ENCODE results near the gene CELA2B.
A peak's percentile ranks its signal among the peaks of the same experiment; 100 is the strongest.
"Not testable (repeated sequence)": the region's sequence is repeated elsewhere in the genome, so short reads cannot be mapped to it uniquely, and the experiment has no call there.

Gene CELA2B

DNA sequence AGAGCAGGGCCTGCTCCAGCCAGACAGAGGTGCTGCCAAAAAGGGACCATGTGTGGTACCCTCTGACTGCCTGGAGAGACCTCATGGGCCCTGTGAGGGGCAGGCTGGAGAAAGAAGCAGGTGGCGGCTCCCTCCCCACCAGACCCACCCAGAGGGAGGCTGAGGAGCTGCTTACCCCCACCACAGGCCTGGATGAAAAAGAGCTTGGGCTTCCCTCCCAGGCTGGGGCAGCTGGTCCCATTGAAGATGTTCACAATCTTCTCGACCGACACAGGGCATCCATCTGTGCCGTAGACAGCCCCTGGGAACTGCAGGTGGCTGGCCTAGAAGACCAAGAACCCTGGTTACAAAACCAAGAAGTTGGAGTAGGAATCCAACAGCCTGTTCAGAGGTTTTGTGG, 28.5 kb downstream of the CELA2B start:
- DNase-seq = no peak

- DNase-seq = no peak
Observed at GRCh38 chr1:15506831-15507230, 30.9 kb downstream of the CELA2B start.

DNA sequence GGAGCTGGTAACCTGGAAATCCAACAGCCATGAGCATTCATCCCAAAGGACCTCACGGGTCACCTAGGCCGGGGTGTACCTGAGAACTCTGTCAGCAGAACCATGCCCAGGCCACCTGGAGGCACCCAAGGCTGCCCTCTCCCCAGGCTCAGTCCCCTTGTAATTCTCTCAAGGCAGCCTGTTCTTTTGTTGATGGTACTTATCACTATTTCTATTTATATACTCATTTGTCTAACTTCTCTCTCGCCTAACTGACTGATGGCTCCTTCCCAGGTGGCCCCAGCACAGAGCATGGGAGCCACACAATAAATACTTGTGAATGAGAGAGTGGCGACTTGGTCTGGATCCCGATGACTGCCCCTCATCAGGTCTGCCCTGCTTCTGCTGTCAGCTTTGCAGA, 31.4 kb downstream of the CELA2B start:
- DNase-seq = no peak

DNA sequence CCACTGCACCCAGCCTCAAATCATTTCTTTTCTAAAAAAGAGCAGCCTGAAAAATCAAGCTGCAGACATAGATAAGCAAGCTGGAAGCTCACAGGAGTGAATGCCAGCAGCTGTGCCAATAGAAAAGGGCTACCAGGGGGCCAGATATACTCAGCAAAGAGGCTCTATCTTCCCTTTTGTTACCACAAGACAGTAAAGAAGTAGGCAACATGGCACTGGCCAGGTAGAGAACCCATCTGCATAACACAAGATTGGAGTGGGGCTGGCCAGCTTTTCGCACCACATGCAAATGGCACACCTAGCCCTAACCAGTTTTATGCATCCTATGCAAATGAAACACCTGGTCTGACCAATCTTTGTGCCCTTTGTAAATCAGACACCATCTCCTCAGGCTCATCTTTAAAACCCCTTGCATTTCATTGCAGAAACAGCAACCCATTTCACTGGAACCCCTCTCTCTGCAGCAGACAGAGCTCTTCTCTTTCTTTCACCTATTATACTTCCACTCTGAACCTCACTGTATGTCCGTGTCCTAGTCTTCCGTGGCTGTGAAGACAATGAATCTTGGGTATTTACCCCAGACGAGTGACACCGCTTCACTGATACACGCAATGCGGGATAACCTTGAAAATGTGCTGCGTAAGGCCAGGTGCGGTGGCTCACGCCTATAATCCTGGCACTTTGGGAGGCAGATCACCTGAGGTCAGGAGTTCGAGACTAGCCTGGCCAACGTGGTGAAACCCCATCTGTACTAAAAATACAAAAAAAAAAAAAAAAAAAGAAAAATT, 33.0 kb downstream of the CELA2B start:
- DNase-seq = no peak

- DNase-seq = no peak
Observed at GRCh38 chr1:15509586-15509985, 33.7 kb downstream of the CELA2B start.

DNA sequence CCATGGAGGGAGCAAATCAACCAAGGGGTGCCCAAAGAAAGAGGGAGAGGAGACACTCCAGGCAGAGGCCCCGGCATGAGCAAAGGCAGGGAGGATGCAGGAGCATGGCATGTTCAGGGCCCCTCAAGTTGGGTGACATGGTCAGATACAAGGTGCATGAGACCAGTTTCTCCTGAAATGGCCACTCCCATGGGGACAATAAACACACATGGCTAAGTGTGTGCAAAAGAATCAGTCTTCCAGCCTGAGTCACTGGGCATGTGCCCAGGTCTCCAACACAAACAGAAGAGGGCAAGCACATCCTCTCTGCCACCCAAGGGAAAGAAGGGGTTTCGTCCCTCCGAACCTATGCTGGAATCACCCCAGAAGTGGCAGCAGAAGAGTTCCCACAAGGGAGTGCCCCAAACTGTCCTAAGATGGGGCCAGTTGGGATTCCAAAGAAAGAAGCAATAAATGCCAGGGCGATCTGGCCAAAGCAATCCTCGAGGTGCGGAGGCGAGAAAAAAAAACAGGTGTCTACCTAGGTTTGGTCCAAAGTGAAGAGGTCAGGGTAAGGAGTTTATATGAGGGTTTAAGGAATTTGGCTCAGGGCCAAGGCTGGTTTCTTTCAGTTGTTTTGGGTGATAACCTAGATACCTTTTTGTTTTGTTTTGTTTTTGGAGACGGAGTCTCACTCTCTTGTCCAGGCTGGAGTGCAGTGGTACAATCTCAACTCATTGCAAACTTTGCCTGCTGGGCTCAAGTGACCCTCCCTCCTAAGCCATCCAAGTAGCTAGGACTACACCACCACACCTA, 34.9 kb downstream of the CELA2B start:
- no peak for DNase-seq

GRCh38 chr1:15513192-15513591, 37.3 kb downstream of the CELA2B start:
- no peak for DNase-seq

- DNase-seq = no peak
Observed at GRCh38 chr1:15513919-15514318, 38.0 kb downstream of the CELA2B start.

- DNase-seq = not testable (repeated sequence)
Observed at GRCh38 chr1:15514557-15514956, 38.7 kb downstream of the CELA2B start.

DNA sequence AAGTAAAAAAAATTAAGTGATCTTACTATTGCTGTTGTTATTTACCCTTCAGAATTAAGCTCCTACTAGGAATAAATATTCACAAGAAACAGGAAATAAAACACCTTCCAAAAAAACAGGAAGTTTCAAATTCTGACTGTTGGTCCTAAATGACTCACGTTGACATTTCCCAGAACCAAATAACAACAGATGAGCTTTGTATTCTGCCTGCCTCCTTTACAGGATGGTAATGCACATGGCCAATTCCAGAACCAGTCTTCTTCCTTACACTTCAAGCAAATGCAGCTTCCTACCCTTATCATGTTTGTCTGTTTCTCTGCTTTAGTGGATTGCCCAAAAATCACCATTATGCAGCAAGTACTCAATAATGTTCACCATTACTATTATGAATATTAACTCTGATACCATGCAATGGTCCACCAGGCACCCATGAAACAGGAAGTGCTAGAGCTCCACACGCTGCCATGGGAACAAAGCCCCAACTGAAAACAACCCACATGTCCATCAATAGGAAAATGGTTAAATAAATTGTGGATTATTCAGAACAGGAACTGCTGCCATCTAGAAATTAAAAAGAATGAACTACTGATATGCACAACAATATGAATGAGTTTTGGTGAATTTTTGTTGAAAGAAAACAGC, 39.2 kb downstream of the CELA2B start:
- DNase-seq = no peak

GRCh38 chr1:15519625-15520024, 43.7 kb downstream of the CELA2B start:
- DNase-seq = no peak

GRCh38 chr1:15521206-15521906, 45.5 kb downstream of the CELA2B start:
- DNase-seq = not testable (repeated sequence)

GRCh38 chr1:15522551-15522950, 46.6 kb downstream of the CELA2B start:
- DNase-seq = no peak

DNA sequence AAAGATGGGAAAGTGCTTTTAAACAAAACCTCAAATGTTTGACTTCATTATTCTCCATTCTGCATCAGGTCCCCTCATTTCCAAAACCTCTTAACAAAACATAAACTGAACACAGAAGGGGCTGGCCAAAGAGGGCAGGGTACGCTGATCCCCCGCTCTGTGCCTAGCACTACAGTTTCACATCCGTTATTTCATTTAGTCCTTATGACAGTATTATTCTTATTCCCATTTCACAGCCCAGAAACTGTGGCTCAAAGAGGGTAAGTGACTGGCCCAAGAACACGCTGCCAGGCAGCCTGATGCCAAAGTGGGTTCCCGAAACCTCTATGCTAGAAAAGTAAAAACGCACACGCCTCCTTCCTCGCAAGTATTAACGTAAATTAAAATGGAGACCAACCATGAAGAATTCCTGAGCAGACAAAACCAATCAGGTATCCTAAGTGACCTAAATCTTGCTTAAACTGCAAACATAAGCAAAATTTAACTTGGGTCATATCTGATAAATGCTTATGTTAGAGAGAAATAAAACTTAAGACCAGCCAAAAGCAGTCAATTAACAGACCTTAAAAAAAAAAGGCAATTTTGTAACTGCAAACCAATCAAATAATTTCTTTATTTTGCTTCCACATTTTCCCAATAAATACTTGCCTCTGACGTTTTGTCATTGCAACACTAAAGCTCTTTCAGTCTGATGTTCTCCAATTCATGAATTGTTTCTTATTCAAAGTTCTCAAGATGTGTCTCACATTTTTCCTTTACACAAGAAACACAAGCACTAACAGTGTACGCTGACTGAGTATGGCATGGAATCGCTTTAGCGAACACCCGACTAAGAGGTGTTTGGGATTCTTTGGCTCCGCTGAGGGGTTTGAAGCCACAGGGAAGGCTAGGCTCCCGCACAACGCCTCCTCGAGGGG, 47.5 kb downstream of the CELA2B start:
- DNase-seq = no peak

DNA sequence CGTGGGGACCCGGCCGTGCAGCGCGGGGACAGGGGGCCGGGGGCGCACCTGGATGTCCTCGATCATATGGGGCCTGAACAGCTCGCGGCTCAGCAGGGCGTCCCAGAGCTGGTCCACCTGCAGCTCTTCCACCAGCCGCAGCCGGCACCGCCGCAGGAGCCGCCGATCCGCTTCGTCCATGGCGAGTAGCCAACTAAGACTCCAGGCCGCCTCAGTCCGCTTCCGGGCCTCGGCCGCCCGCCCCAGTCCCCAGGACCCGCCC, 48.0 kb downstream of the CELA2B start, which contains the start of gene CASP9:
Gene CASP9 (minus strand): TSS at position 195 of the 262 bp plus-strand sequence. CDS start 15 bp downstream, at position 180.
- no peak for DNase-seq

DNA sequence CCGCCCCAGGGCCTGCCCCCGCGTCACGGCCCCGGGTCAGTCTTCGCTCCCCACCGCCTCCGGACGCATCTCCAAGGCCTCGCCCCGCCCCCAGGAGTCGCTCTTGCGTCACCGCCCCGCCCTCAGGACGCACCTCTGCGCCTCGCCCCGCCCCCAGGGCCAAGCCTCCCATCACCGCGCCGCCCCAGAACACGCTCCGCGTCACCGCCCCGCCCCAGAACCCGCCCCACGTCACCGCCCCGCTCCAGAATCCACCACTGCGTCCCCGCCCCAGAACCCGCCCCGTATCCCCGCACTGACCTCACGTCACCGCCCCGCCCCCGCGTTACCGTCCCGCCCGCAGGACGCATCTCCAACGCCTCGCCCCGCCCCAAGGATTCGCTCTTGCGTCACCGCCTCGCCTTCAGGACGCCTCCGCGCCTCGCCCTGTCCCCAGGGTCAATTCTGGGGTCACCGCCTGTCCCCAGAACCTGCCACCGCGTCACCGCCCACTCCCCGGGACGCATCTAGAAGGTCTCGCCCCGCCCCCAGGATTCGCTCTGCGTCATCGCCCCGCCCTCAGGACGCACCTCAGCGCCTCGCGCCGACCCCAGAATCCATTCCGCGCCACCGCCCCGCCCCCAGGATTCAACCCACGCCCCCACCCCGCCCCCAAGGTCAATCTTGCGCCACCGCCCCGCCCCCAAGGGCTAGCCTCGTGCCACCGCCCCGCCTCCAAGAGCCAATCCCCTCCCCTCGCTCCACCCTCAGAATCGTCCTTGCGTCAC, 48.6 kb downstream of the CELA2B start:
- DNase-seq = peak; percentile 100

- no peak for DNase-seq
Observed at GRCh38 chr1:15525050-15526020, 49.4 kb downstream of the CELA2B start.

GRCh38 chr1:15526021-15526489, 50.2 kb downstream of the CELA2B start:
- DNase-seq = no peak

DNA sequence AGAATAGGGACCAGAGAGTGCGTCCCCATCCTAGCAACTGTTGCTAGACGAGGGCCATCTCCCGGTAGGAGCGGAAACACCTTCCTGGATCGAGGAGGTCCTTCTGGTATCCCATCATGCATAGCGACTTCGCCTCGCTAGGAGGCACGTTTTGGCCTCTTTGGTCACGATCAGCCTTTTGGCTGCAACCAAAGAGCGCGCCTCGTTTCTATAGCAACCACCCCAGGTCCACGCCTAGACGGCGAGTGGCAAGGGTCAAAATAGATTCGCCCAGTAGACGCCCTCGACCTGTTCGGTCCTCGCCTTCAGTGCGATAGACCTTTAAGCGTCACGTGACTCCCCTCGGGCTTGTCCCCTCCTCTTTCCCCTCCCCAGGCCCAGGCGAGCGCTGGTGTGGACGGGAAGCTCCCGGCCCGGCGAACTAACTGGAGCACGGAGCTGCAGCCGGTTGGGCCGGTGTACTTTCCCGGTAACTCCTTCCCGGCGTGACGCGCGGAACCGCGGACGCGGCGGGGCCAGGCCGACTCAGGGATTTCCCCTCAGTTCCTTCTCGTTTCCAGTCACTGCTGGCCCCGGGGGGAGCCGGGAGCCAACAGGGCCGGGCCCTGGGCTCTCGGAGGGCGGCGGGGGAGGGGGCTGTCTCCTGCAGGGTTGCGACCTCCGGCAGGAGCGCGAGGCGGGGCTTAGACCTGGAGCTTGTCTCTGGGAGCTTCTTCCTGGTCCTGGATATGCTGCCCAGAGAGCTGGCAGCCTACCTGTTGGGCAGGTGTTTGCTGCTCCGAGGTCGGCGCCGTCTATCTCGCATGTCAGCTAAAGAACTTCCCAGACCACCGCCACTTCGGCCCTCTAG, 50.8 kb downstream of the CELA2B start, which contains the start of gene DNAJC16:
Gene DNAJC16 (plus strand): TSS at position 359 of the 850 bp plus-strand sequence. CDS start 2,258 bp downstream, outside the sequence.
- peak; percentile 98 for DNase-seq
